Activated CD4-positive, alpha-beta T cell treated with anti-CD3 and anti-CD28 coated beads, Interleukin-2, amount 50 U/mL, for 48 hours (primary cell): ENCODE data around the gene RIPOR3.
"Not testable (repeated sequence)": the region's sequence is repeated elsewhere in the genome, so short reads cannot be mapped to it uniquely, and the experiment has no call there.

Experiments
- DNase-seq, 2 experiments: peaks; one replicate each; pipeline ENCODE4 v3.0.0-alpha.2; 2020

RIPOR3 gene

DNA sequence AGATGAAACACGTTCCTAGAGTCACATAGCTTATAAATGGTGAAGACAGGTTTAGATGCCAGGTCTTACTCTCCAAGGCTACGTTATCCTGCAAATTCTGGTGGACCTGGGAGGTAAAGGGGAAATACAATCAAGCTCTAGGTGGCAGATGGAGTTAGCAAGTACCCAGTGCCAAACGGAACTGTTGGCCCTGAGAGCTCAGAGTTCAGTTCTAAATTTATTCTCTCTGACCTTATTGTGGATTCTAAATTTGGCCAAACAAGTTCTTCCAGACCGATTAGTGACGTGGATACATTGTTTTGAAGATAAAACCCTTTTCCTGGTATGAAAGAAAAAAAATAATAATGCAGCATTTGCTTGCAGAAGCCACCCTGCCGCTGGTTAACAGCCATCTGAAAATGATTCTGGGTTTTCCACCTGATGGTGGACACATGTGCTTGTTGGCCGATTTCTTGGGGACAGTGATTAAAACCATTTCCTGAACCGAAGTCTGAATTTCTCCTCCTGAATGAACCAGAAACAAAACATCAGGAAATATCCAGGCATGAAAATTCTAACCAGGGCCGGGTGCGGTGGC, 32.5 kb downstream of the RIPOR3 start:
- no peak for DNase-seq

DNA sequence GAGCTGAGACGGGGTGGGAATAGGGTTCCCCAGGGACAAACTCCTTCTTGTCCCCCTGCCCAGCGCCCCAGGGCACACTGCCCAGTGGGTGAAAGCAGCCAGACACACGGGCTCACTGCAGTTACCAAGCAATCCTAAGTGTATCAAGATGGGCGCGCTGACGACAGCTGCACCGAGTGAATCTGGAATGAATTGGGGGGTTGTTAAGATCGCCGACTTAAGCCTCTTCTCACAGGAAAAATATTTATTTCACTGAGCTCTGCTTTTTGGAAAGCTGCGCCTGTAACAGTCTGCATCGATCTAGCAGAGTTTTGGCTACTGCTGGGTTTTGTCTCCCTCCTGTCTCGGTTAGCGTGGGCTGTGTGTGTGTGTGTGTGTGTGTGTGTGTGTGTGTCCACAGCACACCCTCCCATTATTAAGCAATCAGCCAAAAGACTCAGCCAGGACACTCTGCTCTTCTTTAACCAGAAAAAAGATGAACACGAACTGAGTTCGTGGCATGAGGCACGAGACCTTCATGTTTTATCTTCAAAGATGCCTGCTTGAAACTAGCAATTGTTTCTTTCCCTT, 35.9 kb downstream of the RIPOR3 start:
- DNase-seq: no peak

DNA sequence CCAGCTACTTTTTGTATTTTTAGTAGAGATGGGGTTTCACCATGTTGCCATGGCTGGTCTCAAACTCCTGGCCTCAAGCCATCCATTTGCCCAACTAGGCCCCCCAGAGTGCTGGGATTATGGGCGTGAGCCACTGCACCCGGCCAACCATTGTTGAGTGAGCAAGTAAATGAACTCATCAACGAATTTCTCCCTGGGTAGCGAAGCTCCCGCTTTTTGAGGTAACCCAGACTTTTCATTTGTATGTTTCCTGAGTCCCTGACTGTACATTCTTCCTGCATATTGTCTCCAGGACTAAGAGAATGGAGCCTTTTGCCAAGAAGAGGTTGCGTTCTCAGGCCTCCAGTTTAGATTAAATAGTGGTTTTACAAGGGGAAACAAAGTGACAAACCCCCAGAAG, 36.4 kb downstream of the RIPOR3 start:
- no peak for DNase-seq

DNA sequence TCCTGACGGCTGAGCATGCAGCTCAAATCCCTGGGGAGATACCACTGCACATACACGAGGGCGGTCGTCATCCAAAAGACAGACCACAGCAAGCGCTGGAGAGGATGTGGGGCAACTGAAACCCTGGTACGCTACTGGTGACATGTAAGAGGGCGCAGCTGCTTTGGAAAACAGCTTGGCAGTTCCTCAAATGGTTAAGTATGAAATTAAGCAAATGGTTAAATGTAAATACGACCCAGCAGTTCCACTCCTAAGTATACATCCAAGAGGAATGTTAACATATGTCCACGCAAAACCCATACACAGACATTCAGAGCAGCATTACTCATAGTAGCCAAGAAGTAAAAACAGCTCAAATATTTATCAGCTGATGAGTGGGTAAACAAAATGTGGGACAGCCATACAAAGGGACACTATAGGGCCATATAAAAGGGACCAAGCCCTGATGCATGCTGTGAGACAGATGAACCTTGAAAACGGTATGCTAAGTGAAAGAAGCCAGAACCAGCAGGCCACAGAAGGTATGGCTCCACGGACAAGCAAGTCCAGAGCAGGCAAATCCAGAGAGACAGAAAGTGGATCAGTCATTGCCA, 38.5 kb downstream of the RIPOR3 start:
- DNase-seq: no peak

DNA sequence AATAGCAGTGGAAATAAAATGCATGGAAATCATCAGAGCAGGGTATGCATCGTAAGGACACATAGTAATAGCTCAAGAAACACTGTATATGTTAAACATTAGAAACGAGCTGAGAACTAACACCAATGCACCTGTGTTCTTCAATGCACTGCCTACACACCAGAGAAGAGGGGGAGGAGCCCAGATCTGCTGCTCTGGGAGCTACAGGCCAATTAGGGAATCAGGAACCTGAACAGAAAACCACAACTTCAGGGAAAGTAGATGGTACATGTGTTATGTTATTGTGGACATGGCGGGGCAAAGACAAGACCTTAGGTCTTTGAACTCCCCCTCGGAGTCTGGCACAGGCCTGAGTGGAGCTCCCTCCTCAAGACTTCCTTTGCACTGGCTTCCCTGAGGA, 39.7 kb downstream of the RIPOR3 start:
- DNase-seq: no peak

DNA sequence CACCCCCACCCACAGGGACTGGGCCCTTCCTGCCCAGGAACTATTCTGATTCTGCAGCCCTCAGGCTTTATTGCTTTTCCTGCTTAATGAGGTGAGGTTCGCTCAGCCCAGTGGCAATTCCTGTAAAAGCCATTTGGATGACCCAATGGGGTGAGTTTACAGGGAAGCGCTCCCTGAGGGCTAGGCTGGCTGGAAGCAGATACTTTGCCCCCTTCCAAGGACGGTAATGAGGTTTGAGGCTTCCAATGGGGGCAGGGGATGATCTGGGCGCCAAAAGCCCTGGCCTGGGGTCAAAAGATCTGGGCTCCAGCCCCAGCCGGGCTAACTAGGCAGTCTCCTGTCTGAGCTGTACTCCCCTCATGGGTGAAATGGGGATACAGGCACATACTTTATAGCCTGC, 41.8 kb downstream of the RIPOR3 start:
- DNase-seq: no peak

DNA sequence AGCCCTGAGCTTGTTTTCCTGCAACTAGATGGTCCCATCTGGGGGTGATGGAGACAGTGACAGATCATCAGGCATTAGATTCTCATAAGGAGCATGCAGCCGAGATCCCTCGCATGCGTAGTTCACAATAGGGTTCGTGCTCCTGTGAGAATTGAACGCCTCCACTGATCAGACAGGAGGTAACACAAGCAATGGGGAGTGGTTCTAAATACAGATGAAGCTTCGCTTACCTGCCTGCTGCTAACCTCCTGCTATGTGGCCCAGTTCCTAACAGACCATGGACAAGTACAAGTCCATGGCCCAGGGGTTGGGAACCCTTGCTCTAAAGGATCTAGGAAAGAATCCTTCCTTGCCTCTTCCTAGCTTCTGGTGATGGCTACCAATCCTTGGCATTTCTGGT, 42.7 kb downstream of the RIPOR3 start:
- DNase-seq: no peak

DNA sequence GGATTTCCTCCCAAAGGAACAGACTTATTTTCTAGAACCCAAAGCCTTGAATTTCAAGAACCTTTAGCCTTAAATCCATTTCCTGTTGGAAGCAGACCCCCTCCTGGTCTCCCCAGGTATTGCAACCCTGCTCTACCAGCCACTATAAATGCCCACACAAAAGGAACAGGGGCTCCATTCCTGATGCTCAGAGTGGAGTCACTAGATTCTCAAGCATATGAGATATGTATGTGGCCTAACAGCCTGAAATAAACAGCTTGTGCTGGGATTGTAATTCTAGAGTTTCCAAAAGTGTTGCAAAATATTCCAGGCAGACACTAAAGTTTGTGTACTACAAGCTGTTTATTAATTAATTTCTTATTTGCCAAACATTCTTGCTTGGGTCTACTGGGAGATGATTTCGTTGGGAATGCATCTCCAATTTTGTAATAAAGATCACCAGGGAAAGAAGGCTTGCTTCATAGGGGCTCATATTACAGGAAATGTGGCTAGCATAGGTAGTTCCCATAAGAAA, 44.8 kb downstream of the RIPOR3 start:
- no peak for DNase-seq

DNA sequence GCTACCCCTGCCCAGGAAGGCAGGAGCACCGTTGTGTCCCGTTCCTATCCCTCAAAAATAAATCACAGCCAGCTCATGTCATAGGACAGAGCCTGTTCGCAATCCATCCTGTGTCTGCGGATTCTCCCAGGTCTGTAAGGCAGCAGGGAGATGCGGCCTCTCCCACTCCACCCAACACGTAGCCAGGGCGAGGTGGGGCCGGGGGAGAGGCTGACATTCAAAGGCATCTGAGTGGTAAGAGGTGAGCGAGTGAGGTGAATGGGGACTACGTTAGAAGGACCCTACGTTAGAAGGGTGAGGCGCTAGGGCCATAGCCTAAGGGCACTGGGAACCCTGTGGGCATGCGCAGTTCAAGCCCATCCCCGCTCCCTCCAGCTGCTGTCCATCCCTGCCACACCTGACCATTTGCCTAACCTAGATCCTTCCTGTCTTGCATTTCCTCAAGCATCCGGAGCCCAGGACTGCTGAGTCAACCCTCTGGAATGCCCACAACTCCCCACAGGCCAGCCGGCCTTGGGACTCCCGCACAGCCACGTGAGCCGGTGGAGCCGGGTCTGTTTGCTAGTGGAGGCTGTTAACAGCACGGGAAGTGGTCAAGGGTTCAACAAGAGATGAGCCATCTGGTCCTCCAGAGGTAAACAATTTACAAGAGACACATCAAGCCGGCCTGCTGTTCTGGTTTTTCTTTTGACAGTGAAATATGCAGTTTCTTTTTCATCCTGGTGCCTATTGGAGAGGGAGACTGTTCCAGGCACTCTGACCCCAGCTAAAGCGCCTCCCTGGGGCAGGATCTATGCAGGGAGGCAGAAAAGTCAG, 45.9 kb downstream of the RIPOR3 start:
- DNase-seq: no peak

DNA sequence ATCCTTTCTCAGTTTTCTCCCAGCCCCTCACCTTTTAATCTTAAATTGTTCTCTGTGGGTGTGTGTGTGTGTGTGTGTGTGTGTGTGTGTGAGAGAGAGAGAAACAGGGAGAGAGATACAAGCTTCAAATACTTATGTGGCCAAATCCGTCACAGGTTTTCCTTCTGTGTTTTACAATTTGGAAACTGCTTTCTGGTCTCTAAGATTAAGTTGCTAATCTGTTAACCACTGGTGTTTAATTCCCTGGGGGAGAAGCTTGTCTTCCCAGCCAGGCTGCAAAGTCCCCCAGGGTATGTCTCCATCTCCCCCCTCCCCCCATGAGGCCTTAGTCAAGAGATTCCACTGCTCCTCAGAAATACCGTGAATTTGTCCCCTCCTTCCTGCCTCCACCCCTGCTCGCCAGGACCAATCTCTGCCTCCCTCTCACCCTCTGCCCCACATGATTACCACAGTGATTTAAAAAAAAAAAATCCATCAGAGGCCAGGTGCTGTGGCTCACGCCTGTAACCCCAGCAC, 49.0 kb downstream of the RIPOR3 start:
- DNase-seq: no peak

DNA sequence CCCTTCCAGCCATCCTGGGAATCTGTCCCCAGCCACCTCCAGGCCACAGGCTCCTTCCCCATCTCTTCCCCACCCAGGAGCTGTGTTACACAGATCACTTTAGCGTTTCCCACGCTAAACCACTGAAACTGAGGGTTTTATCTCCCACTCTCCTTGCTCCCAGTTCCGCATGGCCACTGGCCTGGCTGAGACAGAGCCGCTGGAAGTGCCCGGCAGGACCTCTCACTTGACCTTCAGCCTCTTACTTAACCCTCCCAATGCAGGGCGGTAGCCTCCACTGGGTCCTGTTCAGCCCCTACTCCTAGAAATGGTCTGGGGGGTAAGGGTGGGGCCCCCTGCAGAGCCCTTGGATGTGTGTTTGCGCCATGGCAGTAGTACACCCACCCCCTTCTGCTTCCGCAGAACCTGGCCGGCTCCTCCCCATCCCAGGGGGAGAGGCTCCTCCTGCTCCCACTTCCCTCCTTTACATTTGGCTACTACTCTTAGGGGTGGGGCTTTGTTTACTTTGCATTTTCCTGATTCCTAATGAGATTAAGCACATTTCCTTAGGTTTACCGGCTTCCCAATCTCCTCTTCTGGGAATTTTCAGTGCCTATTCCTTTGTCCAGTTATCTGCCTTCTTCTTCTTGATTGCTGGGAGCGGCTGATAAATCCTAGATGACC, 49.6 kb downstream of the RIPOR3 start:
- DNase-seq: not testable (repeated sequence)

DNA sequence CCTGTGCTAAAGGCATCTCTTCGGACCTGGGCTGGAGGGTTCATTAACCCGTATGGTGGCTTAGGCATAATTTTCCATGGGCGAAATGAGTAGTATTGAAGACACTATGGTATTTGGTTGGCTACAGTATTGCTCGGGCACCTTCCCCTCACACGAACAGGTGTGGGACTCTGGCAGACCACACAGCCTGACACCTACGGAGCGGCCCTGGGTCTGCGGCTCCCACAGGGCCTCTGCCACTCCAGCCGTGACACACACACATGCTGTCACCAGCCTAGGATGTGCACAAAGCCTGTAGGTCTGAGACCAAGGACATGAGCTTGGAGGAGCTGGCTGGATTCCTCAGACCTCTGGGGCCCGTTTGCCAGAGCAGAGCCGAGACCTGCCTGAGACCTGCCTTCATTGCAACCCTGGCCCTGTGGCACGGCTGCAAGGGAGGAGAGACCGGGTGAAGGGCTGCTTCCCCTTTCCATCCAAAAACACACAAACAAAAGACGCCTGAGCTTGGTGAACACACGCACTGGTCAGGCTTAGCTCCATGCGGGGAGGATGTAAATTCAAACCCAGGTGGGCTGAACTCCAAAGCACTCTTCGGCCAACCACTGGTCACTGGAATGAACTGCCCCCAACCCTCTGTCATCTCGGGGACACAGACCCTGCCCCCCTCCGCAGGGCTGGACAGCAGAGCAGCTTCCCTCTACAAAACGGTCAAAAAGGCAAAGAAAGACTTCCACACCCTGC, 51.2 kb downstream of the RIPOR3 start:
- DNase-seq: not testable (repeated sequence)

DNA sequence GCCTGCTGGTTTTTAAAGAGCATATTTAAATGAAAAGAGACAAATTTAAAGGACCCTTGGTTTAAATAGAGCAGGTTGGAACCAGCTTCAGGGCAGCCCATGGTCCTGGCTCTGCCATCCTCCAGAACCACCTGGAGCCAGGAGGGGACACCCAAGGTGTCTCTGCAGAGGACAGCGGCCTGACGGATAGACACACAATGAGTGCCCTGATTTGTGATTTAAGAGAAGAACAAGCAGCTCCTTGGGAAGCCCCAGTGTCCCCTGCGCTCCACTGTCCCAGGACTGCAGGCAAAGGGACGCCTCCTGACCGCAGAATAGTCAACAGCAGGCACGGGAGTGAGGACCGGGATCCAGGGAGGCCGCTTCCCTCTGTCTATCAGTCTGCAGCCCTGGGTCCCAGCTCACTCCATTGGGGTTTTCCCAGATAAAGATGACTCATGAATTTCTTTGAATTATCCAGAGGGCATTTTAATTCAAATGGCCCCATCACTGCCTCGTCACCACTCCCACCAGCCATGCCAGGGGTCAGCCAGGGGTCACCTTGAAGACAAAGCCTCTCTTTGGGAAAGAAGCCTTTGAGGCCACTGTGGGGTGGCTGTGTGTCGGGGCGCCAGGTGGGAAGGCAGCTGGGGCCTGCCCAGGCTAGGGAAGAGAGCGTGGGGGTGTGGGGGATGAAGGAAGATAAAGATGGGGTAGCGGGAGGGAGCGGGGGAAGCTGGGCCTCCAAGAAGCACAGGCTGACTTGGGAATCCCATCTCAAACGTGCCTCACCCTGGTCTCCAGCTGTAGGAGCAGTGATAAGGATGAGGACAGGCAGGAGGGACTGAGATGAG, 53.1 kb downstream of the RIPOR3 start:
- DNase-seq: not testable (repeated sequence)

DNA sequence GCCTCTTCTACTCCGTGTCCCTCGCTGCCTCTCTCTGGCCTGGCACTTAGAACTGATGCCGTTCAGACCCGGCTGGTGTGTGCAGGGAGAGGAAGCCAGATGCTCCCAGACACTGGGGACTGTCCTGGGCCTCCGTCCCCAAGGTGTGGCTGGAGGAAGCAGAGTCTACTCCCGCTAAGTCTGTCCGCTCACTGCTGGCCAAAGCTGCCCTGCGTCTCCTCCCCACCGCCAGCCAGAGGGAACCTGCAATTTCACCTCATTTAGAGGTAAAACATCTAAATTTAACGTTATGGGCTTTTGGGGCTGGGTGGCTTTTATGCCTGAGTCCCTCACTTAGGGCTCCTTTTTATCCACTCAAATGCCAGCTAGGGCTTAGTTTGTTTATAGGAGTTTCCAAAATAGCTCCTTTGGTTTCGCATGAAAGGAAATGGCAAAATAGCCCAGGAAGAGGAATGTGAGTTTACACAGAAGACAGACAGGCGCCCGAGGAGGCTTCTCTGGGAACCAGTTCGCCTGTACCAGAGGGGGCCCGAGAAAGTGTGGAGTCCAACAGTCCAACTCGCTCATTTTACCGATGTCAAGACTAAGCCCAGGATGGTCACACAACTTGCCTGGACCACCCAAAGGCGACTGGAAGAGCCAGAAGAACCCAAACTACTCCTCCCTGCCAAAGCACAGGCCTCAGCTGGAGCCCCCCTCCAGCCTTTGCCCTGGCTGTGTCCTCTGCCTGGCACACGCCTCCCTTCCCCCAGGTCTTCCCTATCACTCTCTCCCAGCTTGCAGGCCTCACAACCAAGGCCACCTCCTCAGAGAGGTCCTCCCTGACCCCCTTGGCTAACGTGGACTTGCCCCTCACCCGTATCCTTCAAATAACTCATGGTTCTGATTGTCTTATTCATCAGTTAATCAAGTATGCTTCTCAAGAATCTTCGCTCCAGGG, 54.5 kb downstream of the RIPOR3 start:
- no peak for DNase-seq

DNA sequence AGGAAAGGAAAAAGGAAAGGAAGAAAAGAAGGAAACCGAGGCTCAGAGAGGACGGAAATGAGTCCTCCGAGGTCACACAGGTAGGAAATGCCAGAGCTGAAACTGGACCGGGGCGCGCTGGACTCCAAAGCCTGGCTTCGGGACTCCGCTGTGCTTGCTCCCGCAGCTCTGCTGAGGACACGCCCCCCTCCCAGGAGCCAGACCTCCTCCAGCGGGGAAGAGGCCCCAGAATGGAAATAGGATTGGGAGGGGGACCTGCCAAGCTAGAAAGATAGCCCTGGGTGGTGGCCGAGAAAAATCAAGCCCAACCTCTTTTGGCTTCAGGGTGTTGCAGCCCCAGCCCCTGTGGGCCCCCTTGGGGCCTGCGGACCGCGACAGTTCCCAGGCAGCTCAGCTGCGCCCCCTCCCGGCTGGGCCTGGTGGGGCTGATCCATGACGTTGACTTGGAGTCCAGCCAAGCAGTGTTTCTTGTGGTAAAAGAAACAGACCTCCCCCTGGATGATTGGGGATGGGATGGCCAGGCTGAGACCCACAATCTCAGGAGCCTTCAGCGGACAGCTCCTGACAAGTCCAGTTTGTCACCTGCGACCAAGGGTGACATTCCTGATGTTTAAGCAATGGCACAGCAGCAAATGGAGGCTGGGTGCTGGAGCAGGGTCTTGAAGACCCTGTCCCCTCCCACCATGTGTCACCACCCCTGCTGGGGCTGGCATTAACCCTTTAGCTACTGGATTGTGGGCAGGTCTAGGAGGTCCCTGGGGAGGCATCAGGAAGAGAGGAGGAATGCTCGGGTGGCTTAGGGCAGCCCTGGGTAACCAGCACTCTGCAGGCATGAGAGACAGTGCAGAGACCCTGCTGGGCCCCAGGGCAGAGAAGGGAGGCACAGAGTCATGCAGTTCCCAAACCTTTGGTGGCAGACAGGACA, 55.4 kb downstream of the RIPOR3 start:
- peak; percentile 65 to 73 for DNase-seq

DNA sequence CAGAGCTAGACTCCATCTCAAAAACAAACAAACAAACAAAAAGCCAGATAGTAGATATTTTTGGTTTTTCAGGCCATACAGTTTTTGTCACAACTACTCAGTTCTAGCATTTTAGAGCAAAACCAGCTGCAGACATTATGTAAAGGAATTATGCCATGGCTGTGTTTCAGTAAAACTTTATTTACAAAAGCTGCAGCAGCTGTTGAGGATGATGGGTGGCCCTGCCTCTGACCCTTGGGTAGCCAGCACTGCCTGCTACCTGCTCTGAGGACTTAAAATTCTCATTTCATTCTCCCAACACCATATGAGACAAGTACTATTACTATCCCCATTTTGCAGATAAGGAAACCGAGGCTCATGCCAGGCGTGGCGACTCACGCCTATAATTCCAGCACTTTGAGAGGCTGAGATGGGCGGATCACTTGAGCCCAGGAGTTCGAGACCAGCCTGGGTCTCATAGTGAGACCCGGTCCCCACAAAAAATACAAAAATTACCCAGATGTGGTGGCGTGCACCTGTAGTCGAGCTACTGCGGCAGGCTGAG, 56.3 kb downstream of the RIPOR3 start:
- no peak for DNase-seq

DNA sequence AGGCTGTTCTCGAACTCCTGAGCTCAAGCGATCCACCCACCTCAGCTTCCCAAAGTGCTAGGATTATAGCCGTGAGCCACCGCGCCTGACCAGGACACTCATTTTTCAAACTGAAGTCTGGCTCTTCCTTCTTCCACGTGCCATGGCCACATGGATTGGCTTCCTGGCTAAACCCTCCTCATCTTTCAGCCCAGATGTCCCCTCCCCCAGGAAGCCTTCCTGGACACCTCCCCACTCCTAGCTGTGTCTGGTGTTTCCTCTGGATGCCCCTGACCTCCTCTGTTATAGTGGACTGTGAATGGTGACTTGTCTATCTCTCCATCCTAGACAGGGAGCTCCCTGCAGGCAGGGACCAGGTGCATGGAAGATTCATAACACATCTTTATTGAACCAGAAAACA, 57.2 kb downstream of the RIPOR3 start:
- DNase-seq: no peak

DNA sequence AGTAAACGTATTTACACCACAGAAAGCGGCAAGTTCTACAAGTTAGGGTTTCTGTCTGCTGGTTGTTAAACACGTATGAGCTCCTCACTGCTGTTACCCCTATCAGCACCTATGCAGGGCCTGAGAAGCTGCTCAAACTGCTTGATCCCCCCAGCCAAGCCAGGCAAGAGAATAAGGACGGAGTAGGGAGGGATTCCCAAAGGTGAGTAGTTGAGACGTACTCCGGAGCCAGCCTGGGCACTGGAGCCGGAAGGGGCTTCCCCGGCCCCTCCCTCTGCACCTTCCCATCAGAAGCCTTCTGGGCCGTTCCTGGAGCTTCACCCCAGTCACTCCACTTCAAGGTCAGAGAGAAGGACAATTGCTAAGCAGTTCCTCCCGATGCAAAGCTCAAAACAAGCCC, 58.0 kb downstream of the RIPOR3 start:
- no peak for DNase-seq

DNA sequence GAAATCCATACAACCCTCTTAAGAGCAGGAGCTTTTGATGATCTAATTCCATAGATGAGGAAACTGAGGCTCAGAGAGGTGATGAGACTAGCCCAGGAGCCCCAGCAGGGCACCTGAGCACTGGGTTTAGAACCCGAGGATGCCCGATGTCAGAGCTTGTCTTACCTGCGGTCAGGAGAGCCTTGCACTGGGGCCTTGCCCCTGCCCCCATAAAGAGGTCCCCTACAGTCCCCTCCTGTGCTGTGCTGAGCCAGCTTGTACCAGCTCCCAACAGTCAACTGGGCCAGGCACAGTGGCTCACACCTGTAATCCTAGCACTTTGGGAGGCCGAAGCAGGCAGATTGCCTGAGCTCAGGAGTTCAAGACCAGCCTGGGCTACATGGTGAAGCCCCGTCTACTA, 58.6 kb downstream of the RIPOR3 start:
- DNase-seq: no peak
